H1 (cell line): ENCODE measurements around the gene KCNG3. TPM values are rescaled to one million over a fixed set of nuclear protein-coding genes. Genes with fewer than 3 reads are reported as not detected.

Source experiments
- CTCF ChIA-PET: fragments of 300-600 bp; sonication (Branson Sonifier 250); formaldehyde crosslinking; loops from one replicate; lab custom pipeline; 2021; ENCODE audit not compliant: partially characterized antibody; lab: Charles Lee
- POLR2A ChIA-PET: fragments of 300-600 bp; sonication (Branson Sonifier 250); formaldehyde crosslinking; loops from one replicate; lab custom pipeline; 2021; ENCODE audit warnings: inconsistent platforms; ENCODE audit not compliant: partially characterized antibody; lab: Charles Lee
- DNase-seq, 2 experiments: peaks; one replicate each; pipeline versions ENCODE4 v3.0.0 to v3.0.0-alpha.2; 2010 to 2022; ENCODE audit warnings: low spot score in 2 of 2, low read depth in 1 of 2, mixed read lengths in 1 of 2
- FAIRE-seq: peaks from 2 replicates; lab custom pipeline; 2011; peaks lifted over from hg19 to GRCh38; lab: Jason Lieb, UNC
- H2AFZ ChIP-seq: 2 replicates; pipeline ENCODE4 v1.8.1; 2012; ENCODE audit warnings: low read length, inconsistent platforms
- H2AK5ac ChIP-seq: 2 replicates; pipeline ENCODE4 v1.6.1; 2013; ENCODE audit warnings: low read depth, low read length
- H2BK120ac ChIP-seq: replicated peaks from 2 replicates; pipeline ENCODE3; 2013; ENCODE audit warnings: low read depth, low read length, inconsistent platforms
- H2BK12ac ChIP-seq: 2 replicates; pipeline ENCODE4 v1.6.1; 2013; ENCODE audit warnings: low read depth, low read length
- H2BK15ac ChIP-seq: 2 replicates; pipeline ENCODE4 v1.6.1; 2013; ENCODE audit warnings: low read length
- H2BK20ac ChIP-seq: 2 replicates; pipeline ENCODE4 v1.6.1; 2013; ENCODE audit warnings: low read length
- H2BK5ac ChIP-seq: 2 replicates; pipeline ENCODE4 v1.6.1; 2013; ENCODE audit warnings: low read depth, low read length
- H3K14ac ChIP-seq: 2 replicates; pipeline ENCODE4 v1.6.1; 2013; ENCODE audit warnings: inconsistent platforms; ENCODE audit not compliant: insufficient read length
- H3K18ac ChIP-seq: 2 replicates; pipeline ENCODE4 v1.6.1; 2013; ENCODE audit warnings: low read length; ENCODE audit errors: extremely low read depth
- H3K23ac ChIP-seq: 2 replicates; pipeline ENCODE4 v1.6.1; 2013; ENCODE audit warnings: inconsistent platforms; ENCODE audit not compliant: insufficient read length
- H3K23me2 ChIP-seq: 2 replicates; pipeline ENCODE4 v1.6.1; 2013; ENCODE audit warnings: low read depth, low read length
- H3K27ac ChIP-seq: 2 replicates; pipeline ENCODE4 v1.6.1; 2011; ENCODE audit warnings: low read depth, low read length, inconsistent platforms
- H3K27me3 ChIP-seq, 4 experiments: replicated peaks in 1 of 4; 1 replicate in 1 of 4; 2 replicates in 3 of 4; pipeline versions ENCODE4 v1.6.1 to v1.8.1; 2011 to 2013; ENCODE audit warnings: low read length in 3 of 4, mild to moderate bottlenecking in 3 of 4, inconsistent platforms in 2 of 4, mixed read lengths in 2 of 4, moderate library complexity in 1 of 4; ENCODE audit not compliant: control insufficient read depth in 3 of 4, insufficient read depth in 3 of 4; ENCODE audit errors: extremely low read depth in 1 of 4
- H3K36me3 ChIP-seq, 4 experiments: 2 replicates each; pipeline versions ENCODE4 v1.6.1 to v1.8.1; 2011 to 2013; ENCODE audit warnings: mild to moderate bottlenecking in 4 of 4, low read length in 3 of 4, moderate library complexity in 2 of 4, control low read depth in 1 of 4, inconsistent platforms in 1 of 4; ENCODE audit not compliant: insufficient read depth in 4 of 4, control insufficient read depth in 2 of 4
- H3K4ac ChIP-seq: replicated peaks from 2 replicates; pipeline ENCODE3; 2013; ENCODE audit warnings: low read length, low read depth, mixed read lengths, inconsistent platforms; ENCODE audit not compliant: insufficient read length
- H3K4me1 ChIP-seq, 4 experiments: replicated peaks in 1 of 4; 1 replicate in 1 of 4; 2 replicates in 3 of 4; pipeline versions ENCODE4 v1.6.1 to v1.8.1; 2011 to 2013; ENCODE audit warnings: low read length in 3 of 4, inconsistent platforms in 2 of 4, mixed read lengths in 1 of 4; ENCODE audit not compliant: insufficient read depth in 4 of 4, control insufficient read depth in 3 of 4
- H3K4me2 ChIP-seq, 2 experiments: 2 replicates each; pipeline versions ENCODE4 v1.6.1 to v1.8.1; 2011 to 2013; ENCODE audit warnings: low read depth in 2 of 2, low read length in 2 of 2, control low read depth in 1 of 2, inconsistent platforms in 1 of 2, mild to moderate bottlenecking in 1 of 2; ENCODE audit not compliant: insufficient read depth in 1 of 2
- H3K4me3 ChIP-seq, 4 experiments: fragments of 200-600, 300-600 bp in 1 of 4; sonication (generic), shearing (Covaris generic), sonication (Bioruptor Twin) in 1 of 4; 2 replicates each; pipeline versions ENCODE4 v1.5.1 to v1.8.1; 2011 to 2016; ENCODE audit warnings: low read length in 4 of 4, low read depth in 3 of 4, control low read depth in 2 of 4, inconsistent platforms in 2 of 4, mild to moderate bottlenecking in 2 of 4, mixed read lengths in 1 of 4, moderate library complexity in 1 of 4; ENCODE audit not compliant: insufficient read depth in 2 of 4; ENCODE audit errors: extremely low read depth in 1 of 4
- H3K56ac ChIP-seq: replicated peaks from 2 replicates; pipeline ENCODE3; 2013; ENCODE audit warnings: low read depth, mild to moderate bottlenecking, mixed read lengths, low read length, inconsistent platforms; ENCODE audit not compliant: insufficient read length
- H3K79me1 ChIP-seq: 2 replicates; pipeline ENCODE4 v1.6.1; 2013; ENCODE audit warnings: low read depth, low read length, control low read depth
- H3K79me2 ChIP-seq, 2 experiments: 2 replicates each; pipeline versions ENCODE4 v1.6.1 to v1.8.1; 2012 to 2013; ENCODE audit warnings: low read length in 2 of 2, mild to moderate bottlenecking in 2 of 2, inconsistent platforms in 1 of 2; ENCODE audit not compliant: insufficient read depth in 2 of 2, control insufficient read depth in 1 of 2
- H3K9ac ChIP-seq, 4 experiments: replicated peaks in 1 of 4; 1 replicate in 1 of 4; 2 replicates in 3 of 4; pipeline versions ENCODE4 v1.6.1 to v1.8.1; 2011 to 2013; ENCODE audit warnings: low read depth in 3 of 4, low read length in 3 of 4, control low read depth in 2 of 4, mild to moderate bottlenecking in 2 of 4, moderate library complexity in 2 of 4, inconsistent platforms in 1 of 4; ENCODE audit errors: extremely low read depth in 1 of 4
- H3K9me3 ChIP-seq, 2 experiments: 2 replicates each; pipeline versions ENCODE4 v1.6.1 to v1.8.1; 2012 to 2013; ENCODE audit warnings: mild to moderate bottlenecking in 2 of 2, moderate library complexity in 2 of 2, control low read depth in 1 of 2, inconsistent platforms in 1 of 2, low read depth in 1 of 2, low read length in 1 of 2, mixed read lengths in 1 of 2; ENCODE audit not compliant: insufficient read depth in 2 of 2
- H4K20me1 ChIP-seq, 2 experiments: replicated peaks in 1 of 2; 2 replicates each; pipeline versions ENCODE3 to v1.8.1; 2011 to 2013; ENCODE audit warnings: inconsistent platforms in 2 of 2, low read length in 2 of 2, mild to moderate bottlenecking in 1 of 2; ENCODE audit not compliant: insufficient read depth in 2 of 2, control insufficient read depth in 1 of 2
- H4K5ac ChIP-seq: 2 replicates; pipeline ENCODE4 v1.6.1; 2013; ENCODE audit warnings: low read length, low read depth, mixed read lengths, inconsistent platforms; ENCODE audit not compliant: insufficient read length
- H4K8ac ChIP-seq: 2 replicates; pipeline ENCODE4 v1.8.0; 2013; ENCODE audit warnings: mild to moderate bottlenecking, moderate library complexity, low read length, inconsistent platforms; ENCODE audit not compliant: insufficient read depth; ENCODE audit errors: extremely low read depth
- H4K91ac ChIP-seq: replicated peaks from 2 replicates; pipeline ENCODE3; 2013; ENCODE audit warnings: low read length, mixed read lengths, inconsistent platforms; ENCODE audit not compliant: insufficient read length
- CEBPB ChIP-seq: IDR thresholded peaks from 2 replicates; pipeline ENCODE4 v1.6.1; 2012; ENCODE audit warnings: low read depth, low read length
- KDM4A ChIP-seq: IDR thresholded peaks from one replicate; pipeline ENCODE4 v1.7.1; 2012; ENCODE audit warnings: low read depth, mild to moderate bottlenecking, moderate library complexity, low read length, inconsistent platforms; ENCODE audit not compliant: severe bottlenecking
- SP2 ChIP-seq: IDR thresholded peaks from 2 replicates; pipeline ENCODE4 v1.6.1; 2012; ENCODE audit warnings: mild to moderate bottlenecking, low read length, inconsistent platforms
- WGBS, 2 experiments: shearing (Covaris generic) in 1 of 2; methylation state at CpG; one replicate each; pipeline versions ENCODE4 v1.1.6 to v1.1.7; 2013 to 2015; ENCODE audit warnings: low lambda C conversion rate in 2 of 2, mixed read lengths in 2 of 2, inconsistent platforms in 1 of 2, low coverage in 1 of 2, missing lambda C conversion rate in 1 of 2; ENCODE audit not compliant: insufficient replicate concordance in 2 of 2, insufficient coverage in 1 of 2, insufficient read length in 1 of 2; ENCODE audit errors: extremely low coverage in 1 of 2, missing lambda C conversion rate in 1 of 2; 5-methylcytosine and 5-hydroxymethylcytosine counted together
- polyA plus RNA-seq, 7 experiments: library from polyadenylated mRNA; depleted of rRNA in 3 of 7; stranded (reverse) in 5 of 7; unstranded in 2 of 7; fragments of >200 nt in 5 of 7; fragments of 200-250 nt in 2 of 7; gene quantifications; 1 replicate in 5 of 7; 2 replicates in 1 of 7; 4 replicates in 1 of 7; pipeline versions ENCODE4 v1.2.1 to v1.2.3, GENCODE V29; 2011 to 2013; ENCODE audit warnings: missing spikeins in 2 of 7, mixed read lengths in 2 of 7
- total RNA-seq: library from RNA; stranded (reverse); fragmentation: NEBNext Ultra II Directional; extraction: Animal tissue kit (Norgen Biotek cat#: 25700); gene quantifications from 2 replicates; pipeline ENCODE4 v1.2.1, GENCODE V29; 2021

Gene KCNG3
- total and polyA plus RNA-seq, 2 of the 8 experiments (the other 6 are each of a cell fraction or from before 2014, with no cell fraction given) = 8.1 to 21.3 TPM

GRCh38 chr2:42537493-42537892 is 43.7 kb upstream of the KCNG3 start:
- Histone ChIP-seq H3K79me1 (no peaks in the 10 kb centered on the region), H3K4me1 (peaks cover 0 to 3% (median 2%) of the 10 kb centered on the region in 4 experiments; a peak in 3 of 7 replicates), H3K9ac (no peak overlapping the region), H3K23ac (no peak overlapping the region), H2AFZ (no peak overlapping the region), H4K5ac (no peak overlapping the region), H2BK5ac (no peak overlapping the region), H2BK20ac (no peak overlapping the region), H3K79me2 (no peaks in the 10 kb centered on the region), H3K27ac (no peak overlapping the region), H2BK15ac (no peak overlapping the region), H4K20me1 (no peaks in the 10 kb centered on the region), H2AK5ac (no peak overlapping the region), H3K4me3 (no peak overlapping the region), H3K27me3 (no peaks in the 10 kb centered on the region), H3K4ac (no peak overlapping the region), H2BK12ac (no peak overlapping the region), H3K9me3 (no peaks in the 10 kb centered on the region), H3K18ac (no peak overlapping the region), H3K14ac (no peak overlapping the region), H3K56ac (no peak overlapping the region), H4K8ac (no peak overlapping the region), H2BK120ac (no peak overlapping the region), H4K91ac (no peak overlapping the region), H3K4me2 (no peak overlapping the region), H3K23me2 (no peaks in the 10 kb centered on the region), H3K36me3 (no peaks in the 10 kb centered on the region)
- FAIRE-seq (no peak), DNase-seq (no peak)
- TF ChIP-seq SP2 (no peak), CEBPB (peak; percentile 79; the same call in 1 of the 2 replicates), KDM4A (no peak)
- WGBS, 2 experiments = 95% methylated on average over 3 of the region's 3 CpGs; no CpG with 5 or more reads in 1 of the 2 experiments
- CTCF ChIA-PET = interaction anchor here (1.6 kb wide), 1 partner anchor 24 kb away, joined by 3 read pairs; no protein-coding TSS in a partner anchor
- POLR2A ChIA-PET = no interaction called here
